Measurements from ENCODE around the gene CNGA3.
"Not testable (repeated sequence)": the region's sequence is repeated elsewhere in the genome, so short reads cannot be mapped to it uniquely, and the experiment has no call there.

The CNGA3 gene

GRCh38 chr2:98404556-98405250 lies 58.4 kb downstream of the CNGA3 start:
- no peak for DNase-seq

GRCh38 chr2:98405301-98405700 lies 59.0 kb downstream of the CNGA3 start:
- no peak for DNase-seq

DNA sequence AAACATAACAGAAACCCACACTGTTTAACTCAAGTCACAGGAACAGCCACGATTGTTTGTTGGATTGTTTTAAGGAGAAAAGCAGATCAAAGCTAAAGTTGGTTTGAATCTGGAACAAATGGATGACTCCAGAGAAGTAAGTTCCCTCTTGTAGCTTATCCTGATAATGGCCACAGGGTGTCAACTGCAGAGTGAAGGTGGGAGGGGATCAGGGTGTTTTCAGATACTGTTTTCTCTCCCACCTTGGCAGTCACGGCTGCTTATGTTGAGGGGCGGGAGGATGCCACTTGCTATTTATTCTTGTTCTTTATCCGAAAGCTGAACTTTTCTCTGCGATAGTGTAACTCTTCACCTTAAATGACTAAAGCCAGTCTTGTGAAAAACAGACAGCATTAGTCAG lies 61.9 kb downstream of the CNGA3 start:
- DNase-seq = no peak

GRCh38 chr2:98412751-98413458 lies 66.6 kb downstream of the CNGA3 start:
- peak; percentile 24 to 72 for DNase-seq

- not testable (repeated sequence) for DNase-seq
Observed at GRCh38 chr2:98414246-98414645, 68.0 kb downstream of the CNGA3 start.

GRCh38 chr2:98415719-98416248 lies 69.5 kb downstream of the CNGA3 start:
- DNase-seq = not testable (repeated sequence)

DNA sequence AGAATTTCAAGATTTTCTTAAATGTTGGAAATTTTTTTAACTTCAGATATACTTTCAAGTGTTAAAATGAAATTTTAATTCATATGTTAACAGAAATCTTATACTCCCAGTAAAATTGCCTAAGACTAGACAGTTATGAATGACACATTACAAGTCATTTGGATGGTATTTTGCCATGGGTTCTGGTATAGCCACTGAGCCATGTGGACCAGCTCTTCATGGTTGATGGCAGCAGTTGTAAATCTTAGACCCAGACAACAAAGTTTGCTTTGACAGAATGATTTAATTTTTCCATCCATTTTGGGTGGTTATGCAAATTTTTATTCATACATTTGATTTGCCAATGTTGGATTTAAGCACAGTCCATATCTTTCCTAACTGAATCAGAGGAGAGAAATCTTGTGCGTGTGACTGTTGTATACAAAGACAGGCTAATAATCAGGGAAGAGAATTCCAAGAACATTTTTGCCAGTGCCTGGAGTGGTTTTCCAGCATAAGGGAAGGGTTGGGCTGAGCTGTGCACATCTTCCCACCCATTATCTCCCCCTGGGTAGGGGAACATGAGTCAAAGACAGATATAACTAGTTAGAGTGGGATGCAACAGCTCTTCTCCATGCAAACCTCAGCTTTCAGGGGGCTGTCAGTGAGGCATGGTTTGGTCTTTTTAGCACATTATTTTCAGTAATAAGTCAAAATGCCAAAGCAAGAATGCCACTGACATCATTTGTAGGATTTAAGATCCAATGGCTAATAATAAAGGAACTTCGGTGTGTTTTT lies 70.3 kb downstream of the CNGA3 start:
- DNase-seq = no peak

- no peak for DNase-seq
Observed at GRCh38 chr2:98419544-98419943, 73.3 kb downstream of the CNGA3 start.

DNA sequence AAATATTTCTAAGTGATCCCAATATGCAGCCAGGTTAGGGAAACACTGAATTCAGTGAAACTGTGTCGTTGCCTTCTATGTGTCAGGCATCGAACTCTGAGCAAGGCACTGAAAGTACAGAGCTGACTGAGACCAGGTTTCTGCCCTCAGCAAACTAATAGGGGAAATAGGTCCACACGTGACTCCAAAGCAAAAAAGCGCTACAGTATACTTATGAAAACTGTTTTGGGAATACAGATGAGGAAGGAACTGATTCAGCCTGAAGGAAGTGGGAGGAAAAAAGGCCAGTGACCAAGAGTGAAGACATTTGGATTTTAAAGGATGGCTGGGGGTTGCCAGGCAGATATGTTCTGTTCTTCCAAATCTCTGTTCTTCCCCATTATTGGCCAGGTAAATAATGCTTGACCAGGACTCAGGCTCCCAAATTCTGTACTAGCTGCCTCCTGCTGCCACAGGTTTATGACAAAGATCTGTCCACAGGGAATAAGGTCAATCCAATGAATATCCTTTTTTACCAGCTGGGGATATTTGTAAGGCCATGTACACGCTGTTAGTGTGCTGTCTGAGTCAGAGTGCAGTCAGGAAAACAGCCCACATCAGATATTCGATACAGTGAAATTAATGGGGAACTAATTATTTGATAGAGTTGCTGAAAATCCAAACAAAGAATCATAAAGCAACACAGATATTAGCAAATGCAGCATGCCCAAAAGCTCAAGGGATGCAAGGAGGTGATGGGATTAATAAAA lies 73.9 kb downstream of the CNGA3 start:
- DNase-seq = no peak

GRCh38 chr2:98422449-98422848 lies 76.2 kb downstream of the CNGA3 start:
- DNase-seq = no peak

DNA sequence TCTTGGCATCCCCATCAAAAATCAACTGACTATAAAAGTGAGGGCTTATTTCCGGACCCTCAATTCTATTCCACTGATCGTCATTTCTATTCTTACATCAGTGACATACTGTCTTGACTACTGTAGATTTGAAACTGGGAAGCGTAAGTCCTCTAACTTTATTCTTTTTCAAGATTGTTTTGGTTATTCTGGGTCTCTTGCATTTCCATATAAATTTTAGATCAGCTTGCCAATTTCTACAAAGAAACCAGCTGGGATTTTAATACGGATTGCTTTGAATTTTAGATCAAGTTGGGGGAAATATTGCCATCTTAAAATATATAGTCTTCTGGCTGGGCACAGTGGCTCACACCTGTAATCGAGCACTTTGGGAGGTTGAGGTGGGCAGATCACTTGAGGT lies 80.5 kb downstream of the CNGA3 start:
- no peak for DNase-seq

DNA sequence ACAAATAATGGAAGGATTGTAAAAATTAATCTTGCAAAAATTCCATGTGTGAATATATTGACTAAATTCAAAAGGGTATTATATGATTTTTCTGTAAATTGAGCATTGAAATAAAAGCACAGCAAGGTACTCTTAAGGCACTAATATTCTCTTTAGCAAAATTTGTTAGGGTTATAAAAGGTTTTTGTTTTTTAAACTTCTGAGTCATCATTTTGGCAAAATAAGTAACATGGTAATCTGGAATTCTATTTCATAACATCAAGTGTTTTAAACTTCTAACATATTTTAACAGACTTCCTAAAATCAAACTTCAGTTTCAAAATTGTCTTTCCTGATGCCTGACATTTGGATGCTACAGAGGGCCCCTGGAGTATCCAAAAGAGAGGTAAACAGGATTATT lies 85.9 kb downstream of the CNGA3 start:
- no peak for DNase-seq

DNA sequence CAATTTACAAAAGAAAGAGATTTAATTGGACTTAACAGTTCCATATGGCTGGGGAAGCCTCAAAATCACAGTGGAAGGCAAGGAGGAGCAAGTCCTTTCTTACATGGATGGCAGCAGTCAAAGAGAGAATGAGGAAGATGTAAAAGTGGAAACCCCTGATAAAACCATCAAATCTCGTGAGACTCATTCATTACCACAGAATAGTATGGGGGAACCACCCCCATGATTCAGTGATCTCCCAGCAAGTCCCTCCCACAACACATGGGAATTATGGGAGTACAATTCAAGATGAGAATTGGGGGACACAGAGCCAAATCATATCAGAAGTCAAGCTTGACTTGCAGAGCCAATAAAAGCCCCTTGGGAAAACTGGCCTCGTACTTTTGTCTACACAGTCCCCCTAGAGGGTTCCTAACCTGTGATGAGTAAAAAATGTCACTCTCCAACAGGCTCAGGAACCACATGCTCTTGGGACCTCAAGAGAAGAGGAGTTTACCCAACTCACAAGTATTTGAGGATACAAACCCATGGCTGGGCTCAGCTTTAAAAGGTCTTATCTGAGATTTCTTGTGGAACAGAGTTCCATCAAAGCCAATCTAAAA lies 87.2 kb downstream of the CNGA3 start:
- no peak for DNase-seq

DNA sequence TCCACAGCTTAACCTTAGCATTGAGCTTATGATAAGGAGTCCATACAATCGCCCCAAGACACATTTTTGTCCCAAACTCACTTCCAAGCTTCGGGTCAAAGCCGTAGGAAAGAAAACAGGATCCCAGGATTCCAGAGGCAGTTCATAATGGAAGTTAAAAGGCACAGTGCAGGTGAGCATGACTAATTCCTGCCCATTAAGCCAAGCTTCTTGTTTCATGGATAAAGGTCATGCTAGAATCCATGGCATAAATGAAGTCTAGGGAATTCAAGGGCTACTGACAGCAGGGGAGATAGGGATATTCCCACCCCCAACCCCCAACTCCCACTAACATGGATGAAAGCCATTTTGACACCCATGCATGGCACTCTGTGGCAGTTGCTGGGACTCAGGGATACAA lies 88.2 kb downstream of the CNGA3 start:
- DNase-seq = no peak

- DNase-seq = not testable (repeated sequence)
Observed at GRCh38 chr2:98435670-98436069, 89.4 kb downstream of the CNGA3 start.

GRCh38 chr2:98436734-98437133 lies 90.5 kb downstream of the CNGA3 start:
- DNase-seq = no peak

DNA sequence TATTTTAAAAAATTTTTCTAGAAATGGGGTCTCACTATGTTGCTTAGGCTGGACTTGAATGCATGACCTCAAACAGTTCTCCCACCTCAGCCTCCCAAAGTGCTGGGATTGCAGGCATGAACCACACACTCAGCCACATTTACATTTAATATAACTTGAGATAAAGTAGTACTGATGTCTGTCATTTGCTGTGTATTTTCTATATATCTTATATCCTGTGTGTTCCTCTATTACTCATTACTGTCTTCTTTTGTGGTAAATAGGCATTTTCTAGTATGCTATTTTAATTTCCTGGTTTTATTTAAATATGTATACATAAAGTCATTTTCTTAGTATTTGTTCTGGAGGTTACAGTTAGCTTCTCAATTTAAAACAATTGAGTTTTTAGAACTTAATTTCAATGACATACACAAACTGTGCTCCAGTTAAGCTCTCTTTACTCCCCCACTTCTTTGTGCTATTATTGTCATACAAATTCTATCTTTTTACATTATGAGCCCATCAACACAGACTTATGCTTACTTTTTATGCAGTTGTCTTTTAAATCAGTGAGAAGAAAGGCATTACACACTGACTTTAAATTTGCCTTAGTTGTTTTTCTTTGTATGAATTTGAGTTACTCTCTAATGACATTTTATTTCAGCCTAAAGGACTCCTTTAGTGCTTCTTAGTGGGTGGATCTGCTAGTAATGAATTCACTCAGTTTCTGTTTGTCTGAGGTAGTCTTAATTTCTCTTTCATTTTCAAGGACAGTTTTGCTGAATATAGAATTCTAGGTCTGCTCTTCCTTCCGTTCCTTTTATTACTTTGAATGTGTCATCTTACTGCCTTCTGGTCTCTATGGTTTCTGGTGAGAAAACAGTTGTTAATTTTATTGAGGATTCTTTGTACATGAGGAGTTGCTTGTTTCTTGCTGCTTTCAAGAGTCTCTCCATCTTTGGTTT lies 92.2 kb downstream of the CNGA3 start:
- no peak for DNase-seq

DNA sequence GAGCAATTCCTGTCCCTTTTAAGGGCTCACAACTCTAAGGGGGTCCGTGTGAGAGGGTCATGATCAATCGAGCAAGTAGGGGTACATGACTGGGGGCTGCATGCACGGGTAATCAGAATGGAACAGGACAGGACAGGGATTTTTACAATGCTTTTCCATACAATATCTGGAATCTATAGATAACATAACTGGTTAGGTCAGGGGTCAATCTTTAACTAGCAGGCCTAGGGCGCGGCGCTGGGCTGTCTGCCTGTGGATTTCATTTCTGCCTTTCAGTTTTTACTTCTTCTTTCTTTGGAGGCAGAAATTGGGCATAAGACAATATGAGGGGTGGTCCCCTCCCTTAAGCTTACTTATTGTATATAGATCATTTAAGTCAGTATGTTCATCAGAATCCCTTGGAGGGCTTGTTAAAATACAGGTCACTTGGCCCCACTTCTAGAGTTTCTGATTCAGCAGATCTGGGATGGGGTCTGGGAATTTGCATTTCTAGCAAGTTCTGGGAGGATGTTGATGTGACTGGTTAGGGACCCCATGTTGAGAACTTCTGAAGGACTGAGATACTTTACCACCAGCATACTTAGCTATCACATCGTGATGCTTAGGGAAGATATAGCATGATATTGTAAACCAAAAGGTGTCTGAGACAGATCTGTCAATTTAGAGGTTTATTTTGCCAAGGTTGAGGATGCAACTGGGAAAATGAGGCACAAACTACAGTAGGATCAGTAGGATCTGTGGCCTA lies 95.6 kb downstream of the CNGA3 start:
- DNase-seq = no peak

- no peak for DNase-seq
Observed at GRCh38 chr2:98442488-98442887, 96.2 kb downstream of the CNGA3 start.

GRCh38 chr2:98444436-98445176 lies 98.3 kb downstream of the CNGA3 start, which contains the start of gene INPP4A:
Gene INPP4A (plus strand): TSS chr2:98444858. CDS start chr2:98520049, 75,191 bp downstream.
- DNase-seq = peak; percentile 48 to 62
